22Rv1 (cell line): ENCODE measurements around the gene NRP2.

ENCODE experiments used
- H3K27ac ChIP-seq: fragments of 450-650 bp; 2 replicates; pipeline ENCODE4 v1.5.1; 2017
- ZFX ChIP-seq: fragments of 450-650 bp; IDR thresholded peaks from 2 replicates; pipeline ENCODE4 v1.6.1; 2017; ENCODE audit warnings: antibody characterized with exemption, borderline replicate concordance
- TF ChIP-seq, protein P1 (sequence below): fragments of 450-650 bp; IDR thresholded peaks from 2 replicates; pipeline ENCODE4 v1.5.1; 2017; ENCODE audit warnings: mild to moderate bottlenecking

Gene NRP2

DNA sequence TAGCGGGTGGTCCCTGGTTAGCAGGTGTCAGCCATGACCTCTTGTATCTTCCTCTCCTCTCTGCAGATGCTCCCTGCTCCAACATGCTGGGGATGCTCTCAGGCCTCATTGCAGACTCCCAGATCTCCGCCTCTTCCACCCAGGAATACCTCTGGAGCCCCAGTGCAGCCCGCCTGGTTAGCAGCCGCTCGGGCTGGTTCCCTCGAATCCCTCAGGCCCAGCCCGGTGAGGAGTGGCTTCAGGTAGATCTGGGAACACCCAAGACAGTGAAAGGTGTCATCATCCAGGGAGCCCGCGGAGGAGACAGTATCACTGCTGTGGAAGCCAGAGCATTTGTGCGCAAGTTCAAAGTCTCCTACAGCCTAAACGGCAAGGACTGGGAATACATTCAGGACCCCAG lies 60.8 kb downstream of the NRP2 start:
- no peak for TF ChIP-seq ZFX
- TF ChIP-seq, protein P1, sequence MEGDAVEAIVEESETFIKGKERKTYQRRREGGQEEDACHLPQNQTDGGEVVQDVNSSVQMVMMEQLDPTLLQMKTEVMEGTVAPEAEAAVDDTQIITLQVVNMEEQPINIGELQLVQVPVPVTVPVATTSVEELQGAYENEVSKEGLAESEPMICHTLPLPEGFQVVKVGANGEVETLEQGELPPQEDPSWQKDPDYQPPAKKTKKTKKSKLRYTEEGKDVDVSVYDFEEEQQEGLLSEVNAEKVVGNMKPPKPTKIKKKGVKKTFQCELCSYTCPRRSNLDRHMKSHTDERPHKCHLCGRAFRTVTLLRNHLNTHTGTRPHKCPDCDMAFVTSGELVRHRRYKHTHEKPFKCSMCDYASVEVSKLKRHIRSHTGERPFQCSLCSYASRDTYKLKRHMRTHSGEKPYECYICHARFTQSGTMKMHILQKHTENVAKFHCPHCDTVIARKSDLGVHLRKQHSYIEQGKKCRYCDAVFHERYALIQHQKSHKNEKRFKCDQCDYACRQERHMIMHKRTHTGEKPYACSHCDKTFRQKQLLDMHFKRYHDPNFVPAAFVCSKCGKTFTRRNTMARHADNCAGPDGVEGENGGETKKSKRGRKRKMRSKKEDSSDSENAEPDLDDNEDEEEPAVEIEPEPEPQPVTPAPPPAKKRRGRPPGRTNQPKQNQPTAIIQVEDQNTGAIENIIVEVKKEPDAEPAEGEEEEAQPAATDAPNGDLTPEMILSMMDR, result no peak
- no peak overlapping the region for H3K27ac ChIP-seq

DNA sequence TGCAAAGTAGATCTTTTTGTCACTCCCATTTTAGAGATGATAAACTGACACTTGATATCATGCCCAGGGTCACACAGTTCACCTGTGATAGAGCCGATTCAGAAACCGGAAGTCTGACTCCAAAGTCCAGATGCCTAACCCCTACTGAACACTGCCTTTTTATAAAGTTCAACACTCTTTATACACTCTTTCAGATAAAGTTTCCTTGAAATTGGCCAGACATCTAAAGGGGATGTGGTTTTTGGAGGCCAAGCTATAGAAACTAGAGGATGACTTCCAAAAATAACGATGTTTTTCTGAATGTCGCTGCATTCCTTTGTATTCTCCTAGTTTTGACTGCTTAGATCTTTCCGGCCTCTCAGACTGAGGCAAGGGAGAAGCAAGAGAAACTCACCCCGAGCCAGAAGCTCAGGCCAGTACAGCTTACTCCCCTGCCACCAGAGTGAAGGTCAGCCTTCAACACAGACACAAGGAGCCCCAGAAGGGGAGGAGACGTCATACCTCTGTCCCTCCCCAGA lies 61.8 kb downstream of the NRP2 start:
- H3K27ac ChIP-seq, result no peak overlapping the region
- TF ChIP-seq, protein P1, result no peak
- no peak for TF ChIP-seq ZFX

DNA sequence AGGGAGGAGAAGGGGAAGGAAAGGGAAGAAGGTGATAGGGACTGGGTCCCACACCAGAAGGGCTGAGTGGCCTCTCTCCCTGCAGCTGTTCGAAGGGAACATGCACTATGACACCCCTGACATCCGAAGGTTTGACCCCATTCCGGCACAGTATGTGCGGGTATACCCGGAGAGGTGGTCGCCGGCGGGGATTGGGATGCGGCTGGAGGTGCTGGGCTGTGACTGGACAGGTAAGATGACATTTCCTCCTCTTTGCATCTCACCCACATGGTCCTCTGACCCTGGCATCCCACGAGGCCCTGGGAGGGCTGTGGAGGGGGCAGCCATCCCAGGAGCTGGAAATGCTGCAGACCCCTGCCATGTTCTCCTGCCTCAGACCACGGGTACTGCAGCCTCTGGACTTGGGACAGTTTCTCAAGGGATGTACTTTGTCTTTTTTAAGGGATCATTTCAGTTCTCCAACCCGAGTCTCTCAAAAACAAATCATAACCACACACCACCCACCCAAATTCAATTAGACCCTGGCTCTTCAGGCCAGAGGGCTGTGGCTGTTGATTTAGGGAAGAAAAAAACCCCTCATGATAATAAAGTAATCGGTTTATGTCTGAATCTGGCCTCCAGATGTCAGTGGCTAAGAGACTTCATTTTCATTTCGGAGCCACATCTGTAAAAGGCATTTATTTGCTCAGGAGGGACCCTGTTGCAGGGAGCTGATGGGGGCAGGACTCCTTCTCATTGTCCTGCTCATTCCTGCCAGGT lies 63.5 kb downstream of the NRP2 start:
- TF ChIP-seq ZFX, result no peak
- TF ChIP-seq, protein P1, result no peak
- no peak overlapping the region for H3K27ac ChIP-seq

GRCh38 chr2:205746420-205746785 lies 64.1 kb downstream of the NRP2 start:
- TF ChIP-seq, protein P1, result no peak
- TF ChIP-seq ZFX, result no peak
- H3K27ac ChIP-seq, result no peak overlapping the region

DNA sequence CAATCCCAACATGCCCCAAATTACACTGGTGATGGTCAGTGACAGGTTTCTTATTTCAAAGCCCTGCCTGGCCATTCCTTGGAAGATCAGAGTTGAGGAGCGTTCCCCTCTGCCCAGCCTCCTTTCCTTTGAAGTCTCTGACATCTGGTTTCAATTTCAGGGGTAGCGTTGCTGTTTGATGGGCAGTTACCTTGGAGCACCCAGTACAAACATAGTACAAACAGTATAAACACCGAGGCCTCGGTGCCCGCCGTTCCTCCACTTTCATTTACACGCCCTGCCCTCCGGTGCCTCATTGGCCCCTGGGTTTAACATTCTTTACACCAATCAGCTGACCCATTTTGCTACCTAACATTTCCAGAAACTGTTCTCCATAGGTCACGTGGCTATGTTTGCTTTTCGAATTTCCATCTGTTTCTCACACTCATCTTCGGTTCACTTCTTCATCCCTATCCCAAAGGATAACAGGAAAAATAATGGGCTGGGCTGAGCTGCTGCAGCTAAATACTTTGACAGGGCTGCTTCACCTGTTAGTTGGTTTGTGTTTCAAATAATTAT lies 65.6 kb downstream of the NRP2 start:
- TF ChIP-seq, protein P1, result no peak
- no peak for TF ChIP-seq ZFX
- no peak overlapping the region for H3K27ac ChIP-seq

GRCh38 chr2:205748639-205749038 lies 66.3 kb downstream of the NRP2 start:
- no peak for TF ChIP-seq ZFX
- TF ChIP-seq, protein P1, result no peak
- H3K27ac ChIP-seq, result no peak overlapping the region

- no peak for TF ChIP-seq ZFX
Measured at GRCh38 chr2:205749078-205749477, 66.8 kb downstream of the NRP2 start.

More at GRCh38 chr2:205749078-205749477, 66.8 kb downstream of the NRP2 start:
- no peak overlapping the region for H3K27ac ChIP-seq
